DMS53 treated with DMSO at 0.1 percent for 48 hours (cell line): ENCODE data around the gene ANKH.
"Not testable (repeated sequence)": the region's sequence is repeated elsewhere in the genome, so short reads cannot be mapped to it uniquely, and the experiment has no call there.

Source experiments
- DNase-seq: peaks from one replicate; lab custom pipeline; 2025; ENCODE audit not compliant: unreplicated experiment; lab: John Stamatoyannopoulos, UW

ANKH gene

GRCh38 chr5:14797385-14797784, 74.2 kb downstream of the ANKH start:
- not testable (repeated sequence) for DNase-seq

DNA sequence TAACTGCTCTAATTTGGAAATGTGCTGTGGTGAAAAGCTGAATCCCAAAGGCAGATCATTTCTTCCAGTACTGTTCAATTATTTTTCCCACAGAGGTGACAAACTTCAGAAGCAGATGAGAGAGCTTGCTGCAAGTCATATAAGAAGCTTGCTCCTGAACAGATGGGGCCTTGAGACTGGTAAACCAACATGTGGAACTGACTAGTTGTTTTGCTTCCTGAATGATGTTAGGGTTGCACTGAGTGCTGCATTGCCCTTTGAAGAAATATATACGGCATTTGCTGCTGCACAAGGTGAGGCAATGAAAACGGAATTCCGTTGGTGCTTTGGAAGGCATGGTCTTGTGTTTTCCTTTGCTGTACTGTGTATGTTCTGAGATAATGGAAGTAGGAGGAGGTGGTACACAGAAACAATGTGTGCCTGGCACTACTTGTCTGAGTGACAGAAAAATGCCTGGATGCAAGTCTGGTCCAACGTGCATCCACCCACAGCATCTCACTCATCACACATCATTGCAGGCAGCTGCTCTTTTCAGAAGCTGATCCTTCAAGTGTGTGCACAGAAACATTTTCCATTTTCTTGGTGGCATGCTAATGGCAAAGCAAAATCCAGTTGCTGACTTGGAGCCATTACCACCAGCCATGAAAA, 76.9 kb downstream of the ANKH start:
- no peak for DNase-seq

DNA sequence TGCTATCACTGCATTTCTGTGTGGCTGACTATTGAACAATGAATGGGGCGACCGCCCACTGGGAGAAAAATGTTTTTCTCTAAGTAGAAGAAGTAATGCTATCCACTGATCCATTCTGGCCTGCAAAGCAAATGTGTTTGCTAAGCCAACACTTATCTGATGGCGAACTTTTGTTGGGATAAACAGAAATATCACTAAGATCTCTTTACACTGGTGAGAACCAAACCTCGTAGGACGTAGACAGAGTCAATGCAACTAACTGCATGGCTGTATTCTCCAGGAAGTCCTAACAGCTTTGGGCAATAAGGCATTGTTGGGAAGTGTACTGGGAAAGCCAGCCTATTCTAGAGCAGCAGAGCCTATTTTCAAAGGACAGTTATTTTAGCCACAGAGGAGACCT, 77.7 kb downstream of the ANKH start:
- DNase-seq, result no peak

DNA sequence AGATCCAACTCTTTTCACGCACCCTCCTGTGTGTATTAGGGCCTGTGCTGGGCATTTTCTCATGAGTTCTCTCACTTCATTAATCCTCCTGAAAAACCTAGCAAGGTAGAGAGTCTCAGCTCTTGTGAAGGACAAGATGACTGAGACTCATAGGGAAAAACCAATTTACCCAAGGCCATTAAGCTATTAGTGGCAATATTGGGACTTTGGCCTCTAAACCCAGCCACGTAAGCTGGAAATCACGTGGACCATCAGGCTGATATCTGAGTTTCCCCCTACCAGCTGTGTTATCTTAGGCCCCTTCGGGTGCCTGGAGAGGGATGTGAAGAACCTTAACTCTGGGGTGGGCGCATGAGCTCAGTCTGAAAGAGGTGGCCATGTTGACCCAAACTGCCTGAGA, 80.7 kb downstream of the ANKH start:
- DNase-seq, result no peak

DNA sequence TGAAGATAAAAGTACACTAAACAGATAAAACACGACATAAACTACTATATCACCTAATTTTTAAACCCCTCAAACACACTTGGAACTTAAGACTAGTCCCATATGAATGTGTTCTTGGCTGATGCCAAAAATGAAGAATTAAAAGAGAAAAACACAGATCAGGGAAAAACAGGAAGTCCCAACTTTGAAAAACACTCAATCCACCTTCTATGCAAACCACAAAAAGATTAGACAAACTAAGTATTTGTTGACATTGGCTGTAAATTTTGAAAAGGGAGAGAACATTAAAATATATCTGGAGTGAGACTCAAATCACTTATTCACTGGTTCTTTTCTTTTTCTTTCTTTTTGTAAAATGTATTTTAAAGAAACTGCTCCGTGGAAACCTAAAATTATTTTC, 81.4 kb downstream of the ANKH start:
- DNase-seq, result no peak

- DNase-seq, result no peak
Observed at GRCh38 chr5:14787801-14788579, 83.6 kb downstream of the ANKH start.

DNA sequence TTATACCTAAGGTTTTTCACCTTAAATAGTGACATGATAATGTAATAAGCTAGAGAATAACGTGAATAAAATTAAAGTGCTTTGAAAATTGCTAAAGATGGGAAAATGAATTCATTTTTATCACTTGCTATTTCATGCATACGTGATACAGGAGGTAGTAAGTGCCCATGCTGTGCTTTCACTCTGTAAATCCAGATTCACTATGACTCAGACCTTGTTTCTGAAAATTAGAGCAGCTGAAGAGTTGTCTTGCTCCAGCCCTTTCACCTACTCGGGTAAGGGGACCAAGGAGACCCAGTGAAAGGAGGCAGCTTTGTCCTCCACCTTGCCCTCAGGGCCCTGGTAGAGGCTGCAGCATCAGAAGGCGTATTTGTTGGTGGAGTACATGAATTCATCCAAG, 87.9 kb downstream of the ANKH start:
- no peak for DNase-seq

- no peak for DNase-seq
Observed at GRCh38 chr5:14782591-14782990, 89.0 kb downstream of the ANKH start.

- DNase-seq, result no peak
Observed at GRCh38 chr5:14781106-14781505, 90.5 kb downstream of the ANKH start.

GRCh38 chr5:14779975-14780374, 91.6 kb downstream of the ANKH start:
- DNase-seq, result no peak

DNA sequence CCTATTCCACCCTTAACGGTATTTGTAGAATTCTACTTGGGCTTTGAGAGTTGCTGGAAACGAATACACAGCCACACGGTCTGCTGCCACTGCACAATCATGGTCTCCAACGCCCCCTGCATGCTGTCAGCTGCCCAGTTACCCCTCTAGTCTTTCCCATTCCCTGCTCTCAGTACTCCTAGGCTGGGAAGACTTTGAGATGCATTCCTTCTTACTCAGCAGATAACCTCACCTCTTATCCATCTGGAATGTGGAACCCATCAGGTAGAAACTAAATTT, 92.8 kb downstream of the ANKH start:
- DNase-seq, result no peak

- no peak for DNase-seq
Observed at GRCh38 chr5:14777932-14778791, 93.4 kb downstream of the ANKH start.

DNA sequence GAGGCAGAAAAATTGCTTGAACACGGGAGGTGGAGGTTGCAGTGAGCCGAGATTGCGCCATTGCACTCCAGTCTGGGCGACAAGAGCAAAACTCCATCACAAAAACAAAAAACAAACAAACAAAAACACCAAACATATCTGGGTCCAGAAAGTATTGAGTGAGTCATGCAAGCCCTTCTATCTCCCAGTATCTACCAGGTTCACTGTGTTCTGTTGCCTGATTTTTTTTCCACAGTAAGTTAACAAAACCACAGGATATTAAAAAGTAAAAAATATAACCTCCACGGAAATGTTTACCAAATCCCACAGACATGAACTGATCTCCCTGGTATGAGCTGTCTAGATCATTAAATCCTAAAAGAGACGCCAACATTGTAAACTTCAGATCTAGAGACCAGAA, 94.4 kb downstream of the ANKH start:
- no peak for DNase-seq

DNA sequence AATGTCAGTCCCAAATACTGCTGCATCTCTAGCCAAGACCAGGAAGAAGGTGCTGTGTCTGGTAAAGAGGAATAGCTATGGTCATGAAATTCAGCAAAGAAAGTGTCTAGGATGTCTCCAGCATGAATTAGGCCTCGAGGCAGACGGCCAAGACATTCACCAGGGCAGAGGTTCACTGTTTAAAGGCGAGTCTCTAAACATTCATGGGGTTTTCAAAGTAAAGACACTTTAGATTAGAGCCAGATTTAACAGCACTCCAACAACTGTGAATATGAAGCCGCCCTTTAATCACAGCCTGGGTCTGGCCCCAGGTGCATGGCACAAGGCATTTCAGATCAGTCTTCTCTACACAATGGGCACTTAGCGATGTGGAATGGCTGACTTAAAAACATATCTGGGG, 95.0 kb downstream of the ANKH start:
- DNase-seq, result no peak

DNA sequence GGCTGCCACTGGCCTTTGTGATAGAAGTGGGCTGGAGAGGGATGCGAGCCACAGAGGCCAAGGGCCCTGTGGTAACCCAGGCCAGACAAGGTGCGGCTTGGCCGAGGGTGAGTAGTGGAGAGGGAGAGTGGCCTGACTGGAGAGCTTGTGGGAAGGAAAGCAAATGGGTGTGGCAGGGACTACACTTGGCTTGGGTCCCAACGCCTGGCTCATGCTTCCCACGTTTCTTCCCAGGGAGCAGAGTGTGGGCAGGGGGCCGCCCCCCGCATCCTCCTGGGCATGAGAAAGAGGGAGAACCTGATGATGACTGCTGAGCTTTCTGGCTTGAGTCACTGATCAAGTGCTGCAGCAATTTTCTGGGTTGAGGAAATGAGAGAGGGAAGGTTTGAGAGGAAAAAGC, 95.7 kb downstream of the ANKH start:
- DNase-seq, result no peak

- DNase-seq, result peak; percentile 62
Observed at GRCh38 chr5:14773588-14773987, 98.0 kb downstream of the ANKH start.

DNA sequence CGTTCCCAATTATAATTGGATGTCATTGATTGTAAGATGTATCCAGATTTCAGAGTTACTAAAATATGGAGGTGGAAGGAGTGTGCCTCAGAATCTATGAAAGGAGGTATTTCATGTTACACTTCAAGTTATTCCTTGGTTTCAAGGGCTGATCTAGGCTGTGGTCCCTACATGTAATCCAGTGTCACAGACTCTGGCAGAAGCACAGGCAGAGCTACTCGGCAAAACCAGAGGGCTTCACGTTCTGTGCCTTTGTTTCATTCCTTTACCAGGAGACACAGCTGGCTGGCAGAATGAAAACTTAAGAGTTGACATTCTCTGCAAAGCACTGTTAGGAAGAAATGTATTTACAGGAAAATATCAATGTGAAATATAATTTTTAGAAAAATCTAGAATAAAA, 99.6 kb downstream of the ANKH start:
- DNase-seq, result no peak

DNA sequence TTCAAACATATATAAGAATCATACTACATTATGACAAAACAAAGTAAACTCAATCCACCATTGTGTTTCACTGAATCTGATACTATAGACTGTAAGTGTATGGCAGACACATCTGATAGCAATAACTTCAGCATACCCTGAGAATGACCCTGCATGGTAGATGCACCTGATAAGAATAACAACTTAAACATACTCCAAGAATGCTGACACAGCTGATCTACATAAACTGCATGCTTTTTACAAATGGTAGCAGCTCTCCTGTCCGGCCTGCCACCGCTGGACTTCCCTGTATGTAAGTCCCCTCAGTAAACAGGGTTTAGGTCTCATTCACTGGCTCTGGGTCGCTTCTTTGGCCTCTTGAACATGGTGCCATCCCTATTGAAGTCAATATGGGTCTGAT, 100.4 kb downstream of the ANKH start:
- no peak for DNase-seq

DNA sequence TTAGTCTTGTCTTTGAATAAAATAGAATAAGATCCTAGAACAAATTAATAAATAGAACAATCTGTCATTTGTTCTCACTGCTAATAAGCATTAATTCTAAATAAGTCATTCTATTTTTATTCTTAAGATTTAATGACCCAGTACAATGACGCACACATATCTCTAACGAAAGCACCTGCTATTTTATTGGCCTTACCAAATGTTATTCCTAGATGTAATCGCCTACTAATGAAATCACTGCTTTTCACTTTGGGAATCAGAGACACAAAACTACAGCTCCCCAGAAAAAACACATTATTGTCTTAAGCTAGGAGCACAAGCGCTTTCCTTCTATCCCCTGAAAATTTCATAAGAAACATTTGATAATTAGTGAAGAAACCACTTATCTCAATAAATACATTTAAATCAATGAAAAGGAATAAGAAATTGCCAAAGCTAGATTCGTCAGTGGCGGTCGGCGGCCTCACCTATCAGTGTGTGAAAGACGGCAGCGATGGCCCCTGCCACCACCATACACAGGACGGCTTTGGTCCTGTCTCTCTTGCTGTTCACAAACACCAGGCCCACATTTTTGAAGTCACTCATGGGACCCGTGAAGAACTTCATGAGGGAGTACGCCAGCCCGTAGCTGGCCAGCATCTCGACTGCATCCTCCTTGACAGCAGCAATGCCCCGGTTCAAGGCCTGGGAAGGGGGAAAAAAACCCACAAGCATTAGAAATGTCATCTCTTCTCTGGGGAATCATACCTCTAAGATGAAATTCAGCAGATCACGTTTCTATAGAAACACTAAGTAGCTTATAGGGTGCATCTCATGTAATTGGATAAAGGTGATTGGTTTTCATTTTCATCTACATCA, 102.8 kb downstream of the ANKH start:
- no peak for DNase-seq

DNA sequence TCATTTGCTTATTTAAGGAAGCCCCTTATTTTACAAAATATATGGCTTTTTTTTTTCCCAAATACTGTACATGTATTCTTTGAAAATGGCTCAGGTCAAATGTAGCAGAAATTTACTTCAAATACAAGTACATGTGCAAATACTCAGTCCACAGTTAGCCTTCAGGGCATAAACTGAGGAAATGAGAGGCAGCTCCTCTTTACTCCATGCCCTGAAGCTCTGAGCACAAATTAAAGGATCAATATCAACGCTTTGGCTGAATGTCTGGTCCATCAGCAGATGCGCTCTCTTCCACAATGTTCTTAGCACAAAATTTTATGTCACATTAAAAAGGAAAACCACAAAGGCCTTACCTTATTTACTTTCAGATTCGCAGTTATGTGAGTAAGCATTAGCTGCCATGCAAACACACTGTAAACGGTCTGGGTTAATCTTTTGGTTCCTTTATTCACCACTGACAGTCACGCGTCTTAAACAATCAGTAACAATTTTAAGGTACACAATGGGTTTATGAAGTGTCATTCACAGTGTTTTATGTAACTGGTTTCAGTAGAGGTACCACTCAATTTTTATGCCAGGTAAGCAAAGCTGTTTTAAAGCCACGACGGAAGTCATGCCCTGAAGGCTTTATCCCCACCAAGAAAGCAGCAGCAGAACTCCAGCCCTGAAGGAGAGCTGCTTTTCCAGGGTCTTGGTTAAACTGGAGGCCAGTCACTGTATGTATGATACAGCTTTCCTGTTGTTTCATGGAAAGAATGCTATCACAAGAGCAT, 103.7 kb downstream of the ANKH start:
- peak; percentile 76 for DNase-seq
